Ishikawa (cell line): ENCODE data around the gene PRR5.

Source experiments
- CEBPB ChIP-seq: IDR thresholded peaks from 2 replicates; pipeline ENCODE4 v1.6.1; 2012
- CREB1 ChIP-seq: IDR thresholded peaks from 2 replicates; pipeline ENCODE4 v1.6.1; 2012; ENCODE audit warnings: low read depth
- EGR1 ChIP-seq: IDR thresholded peaks from 2 replicates; pipeline ENCODE4 v1.6.1; 2012
- EP300 ChIP-seq: IDR thresholded peaks from 2 replicates; pipeline ENCODE4 v1.6.1; 2012; ENCODE audit warnings: borderline replicate concordance
- FOXM1 ChIP-seq: IDR thresholded peaks from 2 replicates; pipeline ENCODE4 v1.6.1; 2012; ENCODE audit warnings: low read depth, borderline replicate concordance
- MAX ChIP-seq: IDR thresholded peaks from 2 replicates; pipeline ENCODE4 v1.6.1; 2012
- NFIC ChIP-seq: IDR thresholded peaks from 2 replicates; pipeline ENCODE4 v1.6.1; 2012
- RAD21 ChIP-seq: IDR thresholded peaks from 2 replicates; pipeline ENCODE4 v1.6.1; 2012; ENCODE audit warnings: low read depth
- REST ChIP-seq: IDR thresholded peaks from 2 replicates; pipeline ENCODE4 v1.6.1; 2012; ENCODE audit warnings: low read depth, mild to moderate bottlenecking
- TAF1 ChIP-seq: IDR thresholded peaks from 2 replicates; pipeline ENCODE4 v1.6.1; 2012; ENCODE audit warnings: low read depth, mild to moderate bottlenecking
- TCF12 ChIP-seq: IDR thresholded peaks from 2 replicates; pipeline ENCODE4 v1.6.1; 2012; ENCODE audit warnings: low read depth
- TEAD4 ChIP-seq: IDR thresholded peaks from 2 replicates; pipeline ENCODE4 v1.6.1; 2012
- USF1 ChIP-seq: IDR thresholded peaks from 2 replicates; pipeline ENCODE4 v1.6.1; 2012
- YY1 ChIP-seq: IDR thresholded peaks from 2 replicates; pipeline ENCODE4 v1.6.1; 2012; ENCODE audit warnings: low read depth
- ZBTB7A ChIP-seq: IDR thresholded peaks from 2 replicates; pipeline ENCODE4 v1.6.1; 2012; ENCODE audit warnings: low read depth

Gene PRR5

GRCh38 chr22:44668190-44668885 is 33.7 kb upstream of the PRR5 start:
- no peak for TF ChIP-seq CEBPB
- peak; percentile 66 for TF ChIP-seq ZBTB7A

- TF ChIP-seq TEAD4 (no peak), EP300 (no peak), USF1 (no peak), NFIC (no peak), REST (no peak), CEBPB (no peak), ZBTB7A (peak; percentile 36; the same call in 1 of the 2 replicates), YY1 (no peak)
Observed at GRCh38 chr22:44668886-44669521, 33.0 kb upstream of the PRR5 start.

GRCh38 chr22:44669561-44669976 is 32.4 kb upstream of the PRR5 start:
- TF ChIP-seq REST (no peak), RAD21 (peak; percentile 40; the same call in 1 of the 2 replicates), ZBTB7A (0 out of 2 replicates have a peak, but pooled peaks have one; percentile 16)

- TF ChIP-seq EGR1 (no peak), RAD21 (no peak), NFIC (no peak), CEBPB (no peak), ZBTB7A (no peak), CREB1 (no peak), EP300 (no peak), YY1 (no peak), FOXM1 (no peak), TAF1 (no peak)
Observed at GRCh38 chr22:44670220-44670988, 31.6 kb upstream of the PRR5 start.

- TF ChIP-seq YY1: no peak
- peak; percentile 71 for TF ChIP-seq USF1
- 0 out of 2 replicates have a peak, but pooled peaks have one; percentile 6 for TF ChIP-seq CEBPB
Observed at GRCh38 chr22:44671742-44672141, 30.3 kb upstream of the PRR5 start.

- TF ChIP-seq TAF1 (no peak), CEBPB (no peak), CREB1 (no peak), NFIC (no peak), FOXM1 (no peak), MAX (no peak), ZBTB7A (no peak), EGR1 (no peak), EP300 (no peak), REST (no peak), USF1 (no peak), TEAD4 (no peak), YY1 (no peak), RAD21 (no peak), TCF12 (no peak)
Observed at GRCh38 chr22:44672632-44673031, 29.4 kb upstream of the PRR5 start.
